ENCODE data around the gene CASZ1.
A peak's percentile ranks its signal among the peaks of the same experiment; 100 is the strongest.

Gene CASZ1

DNA sequence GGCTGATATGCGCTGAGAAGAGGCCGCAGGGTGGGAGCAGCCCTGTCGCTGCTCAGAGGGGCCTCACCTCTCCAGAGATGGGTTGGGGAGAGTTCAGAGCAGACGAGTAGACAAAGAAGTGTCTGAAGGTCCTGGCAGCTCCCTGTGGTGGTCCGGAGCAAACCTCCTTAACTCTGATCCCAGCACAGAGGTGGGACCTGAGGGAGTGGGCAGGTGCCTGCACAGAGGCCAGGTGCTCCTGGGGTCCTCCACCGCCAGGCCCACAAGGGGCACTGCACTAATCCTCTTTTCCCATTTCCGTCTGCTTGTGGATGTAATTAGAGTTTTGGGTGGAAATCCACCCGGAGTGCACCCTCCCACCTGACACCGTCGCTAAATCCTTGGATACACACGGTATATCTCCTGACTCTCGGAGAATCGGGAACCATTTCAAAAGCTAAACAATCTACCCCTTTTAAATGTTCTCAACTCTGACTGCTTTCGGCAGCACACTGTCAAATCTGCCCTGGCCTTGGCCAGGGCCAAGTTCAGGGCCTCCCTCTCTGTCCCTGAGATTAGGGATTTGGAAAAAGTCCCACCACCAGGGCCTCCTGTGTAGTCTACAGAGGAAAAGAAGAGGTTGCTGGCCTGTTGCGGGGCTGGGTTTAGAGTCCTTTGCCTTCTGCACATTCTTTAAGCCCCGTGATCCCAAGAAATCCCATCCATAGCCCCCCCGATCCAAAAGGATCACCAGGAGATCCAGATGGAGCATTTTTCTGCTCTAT, 22.4 kb downstream of the CASZ1 start:
- DNase-seq: no peak

DNA sequence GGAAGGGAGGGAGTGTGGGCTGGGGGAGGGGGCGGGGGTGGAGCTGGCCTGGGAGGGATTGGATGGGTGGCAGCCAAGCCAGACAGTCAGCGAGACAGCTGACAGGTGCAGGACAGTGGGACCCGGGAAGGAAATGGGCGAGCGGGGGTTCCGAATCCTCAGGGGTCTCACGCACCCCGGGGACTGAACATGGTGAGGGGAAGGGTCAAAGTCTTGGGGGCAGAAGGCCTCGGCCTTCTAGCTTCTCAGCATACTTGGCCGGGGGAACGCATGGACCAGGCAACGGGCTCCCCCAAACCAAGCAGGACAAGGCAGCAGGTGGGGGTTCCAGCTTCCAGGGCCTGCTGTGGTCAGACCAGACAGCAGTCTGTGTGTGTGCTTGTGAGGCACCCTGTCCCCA, 23.1 kb downstream of the CASZ1 start:
- no peak for DNase-seq

GRCh38 chr1:10772711-10773110, 23.7 kb downstream of the CASZ1 start:
- no peak for DNase-seq

- DNase-seq: no peak
Observed at GRCh38 chr1:10771789-10772188, 24.7 kb downstream of the CASZ1 start.

DNA sequence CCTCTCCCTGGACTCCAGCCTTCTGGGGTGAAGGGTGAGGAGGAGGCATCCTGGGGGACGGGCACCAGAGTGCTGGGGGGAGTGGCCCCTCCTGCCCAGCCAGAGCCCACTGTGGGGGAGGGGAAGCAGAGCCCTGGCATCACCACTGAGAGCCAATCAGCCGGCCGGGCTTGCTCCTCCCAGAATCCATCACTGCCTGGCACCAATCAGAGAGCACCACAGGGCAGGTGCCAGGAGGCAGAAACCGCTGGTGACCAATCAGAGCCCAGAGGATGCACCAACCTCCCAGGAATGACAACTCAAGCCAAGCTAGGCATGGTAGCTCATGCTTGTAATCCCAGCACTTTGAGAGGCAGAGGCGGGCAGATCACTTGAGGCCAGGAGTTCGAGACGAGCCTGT, 27.9 kb downstream of the CASZ1 start:
- DNase-seq: no peak

- no peak for DNase-seq
Observed at GRCh38 chr1:10767282-10767681, 29.2 kb downstream of the CASZ1 start.

GRCh38 chr1:10765734-10766478, 30.5 kb downstream of the CASZ1 start:
- no peak for DNase-seq

GRCh38 chr1:10765304-10765703, 31.1 kb downstream of the CASZ1 start:
- no peak for DNase-seq

- no peak for DNase-seq
Observed at GRCh38 chr1:10764296-10764798, 32.1 kb downstream of the CASZ1 start.

GRCh38 chr1:10762875-10763274, 33.6 kb downstream of the CASZ1 start:
- no peak for DNase-seq

- DNase-seq: no peak
Observed at GRCh38 chr1:10762153-10762523, 34.3 kb downstream of the CASZ1 start.

DNA sequence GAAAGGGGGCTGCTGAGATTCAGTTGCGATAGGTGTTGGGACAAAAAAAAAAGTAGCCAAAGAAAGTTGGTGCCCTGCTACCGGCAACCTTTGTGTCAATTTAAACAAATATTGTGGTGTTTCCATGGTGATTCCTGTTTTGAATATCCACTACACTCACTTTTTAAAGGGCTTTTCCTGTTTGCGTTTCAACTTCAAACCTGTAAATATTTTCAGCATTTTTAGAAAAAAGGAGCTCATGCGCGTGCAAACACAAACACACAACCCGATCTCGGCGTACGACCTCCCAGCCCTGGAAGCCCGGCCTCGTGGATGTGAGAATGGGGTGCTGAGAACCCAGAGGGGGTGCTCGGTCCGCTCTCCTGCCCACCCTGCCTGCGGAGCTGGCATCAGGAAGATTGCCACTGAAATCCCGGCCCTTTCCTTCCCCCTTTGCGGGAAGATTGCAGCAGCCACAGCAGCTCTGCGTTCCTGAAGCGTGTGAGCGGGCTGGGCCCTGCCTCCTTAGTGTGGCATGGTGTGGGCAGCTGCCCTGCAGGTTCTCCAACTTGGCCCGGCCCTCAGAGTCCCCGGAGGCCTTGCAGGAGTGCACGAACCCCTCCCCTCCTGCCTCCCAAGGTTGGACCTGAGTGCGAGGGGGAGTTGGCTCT, 34.8 kb downstream of the CASZ1 start:
- no peak for DNase-seq

GRCh38 chr1:10760566-10761502, 35.6 kb downstream of the CASZ1 start:
- DNase-seq: no peak

- DNase-seq: no peak
Observed at GRCh38 chr1:10759413-10760200, 36.8 kb downstream of the CASZ1 start.

DNA sequence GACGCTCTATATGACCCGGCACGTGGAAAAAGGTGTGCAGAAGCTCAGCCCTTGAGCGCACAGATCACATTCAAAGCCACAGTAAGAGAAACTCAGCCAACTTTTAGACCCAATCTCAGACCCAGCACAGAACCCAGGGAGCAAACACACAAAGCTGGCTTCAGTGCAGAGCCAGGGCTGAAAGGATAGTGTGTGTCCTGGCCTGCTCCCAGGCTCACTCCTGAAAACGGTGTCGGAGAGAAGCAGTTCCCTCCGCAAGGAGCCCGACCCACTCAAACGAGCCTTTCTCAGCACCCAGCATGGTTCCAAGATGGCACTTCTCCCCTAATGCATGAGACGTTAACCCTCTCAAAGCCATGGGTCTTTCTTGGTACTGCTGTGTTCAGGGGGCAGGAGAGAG, 39.6 kb downstream of the CASZ1 start:
- no peak for DNase-seq

GRCh38 chr1:10755970-10756521, 40.4 kb downstream of the CASZ1 start:
- DNase-seq: peak; percentile 43

DNA sequence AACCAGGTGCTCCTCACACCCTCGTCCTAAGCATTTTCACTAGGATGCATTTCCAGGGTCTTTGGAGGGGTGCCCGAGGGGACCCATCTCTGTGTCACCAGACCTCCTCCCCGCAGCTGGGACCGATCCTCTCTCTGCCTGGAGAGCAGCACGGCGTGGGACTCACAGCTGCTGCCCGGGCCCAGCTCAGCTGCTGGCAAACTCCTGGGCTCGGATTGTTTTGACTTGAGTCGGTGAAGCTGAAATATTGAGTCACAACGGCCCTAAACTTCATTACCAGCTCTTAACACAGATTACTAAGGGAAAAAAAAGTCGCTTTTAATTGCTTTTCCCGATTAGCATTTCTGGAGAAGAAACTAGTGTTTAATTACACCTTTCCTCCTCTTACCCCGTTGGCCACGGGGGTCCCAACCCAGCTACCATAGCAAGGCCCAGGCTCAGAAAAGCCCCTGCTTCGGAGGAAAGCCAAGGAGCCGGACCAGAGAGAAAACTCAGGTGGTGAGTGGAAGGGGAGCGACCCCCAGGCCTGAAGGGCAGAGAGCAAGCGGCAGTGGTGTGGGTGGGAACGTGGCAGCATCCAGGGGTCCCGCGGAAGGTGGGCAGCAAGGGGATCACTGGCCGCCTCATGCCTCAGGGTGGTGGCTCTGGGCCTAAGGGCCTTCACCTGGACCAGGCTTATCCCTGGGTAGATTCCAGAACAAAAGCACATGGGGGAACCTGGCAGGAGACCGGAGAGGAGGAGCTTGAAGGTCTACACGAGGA, 41.7 kb downstream of the CASZ1 start:
- no peak for DNase-seq

- no peak for DNase-seq
Observed at GRCh38 chr1:10753299-10753698, 43.1 kb downstream of the CASZ1 start.

GRCh38 chr1:10751561-10752085, 44.8 kb downstream of the CASZ1 start:
- DNase-seq: no peak

DNA sequence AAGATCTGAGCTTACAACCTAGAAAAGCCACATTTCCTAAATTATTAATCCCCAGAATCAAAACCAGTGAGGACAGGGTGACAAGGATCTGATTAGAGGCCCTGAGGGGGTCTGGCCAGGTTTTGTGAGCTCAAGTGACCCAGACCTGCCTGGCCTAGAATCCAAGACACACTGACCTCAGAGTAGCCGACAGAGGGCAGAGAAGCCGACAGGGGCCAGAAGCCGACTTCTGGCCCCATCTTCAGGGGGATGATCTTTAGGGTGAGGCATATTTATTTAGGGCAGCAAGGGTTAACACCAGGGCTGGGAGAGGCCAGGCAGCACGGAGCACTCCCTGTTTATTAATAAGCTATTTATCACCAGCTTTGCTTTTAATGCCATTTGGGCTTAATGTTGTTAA, 45.3 kb downstream of the CASZ1 start:
- no peak for DNase-seq
